HG03558 (cell line): ENCODE data around the gene SNRNP25.

Experiments
- ATAC-seq: cut with Tn5 transposase; IDR thresholded peaks from one replicate; pipeline ENCODE4 v1.9.1; 2021; ENCODE audit warnings: moderate number of reproducible peaks; ENCODE audit not compliant: unreplicated experiment; ENCODE audit errors: extremely low read depth

Gene SNRNP25

GRCh38 chr16:75580-76501, 22.2 kb downstream of the SNRNP25 start:
- no peak for ATAC-seq

GRCh38 chr16:76535-77272, 23.1 kb downstream of the SNRNP25 start:
- ATAC-seq, result no peak

- no peak for ATAC-seq
Measured at GRCh38 chr16:77273-77806, 23.7 kb downstream of the SNRNP25 start.

GRCh38 chr16:77807-78443, 24.3 kb downstream of the SNRNP25 start, which contains the start of gene MPG:
TSS of gene MPG (plus strand) at chr16:78225. CDS start at chr16:78310, 85 bp downstream.
- no peak for ATAC-seq

- ATAC-seq, result no peak
Measured at GRCh38 chr16:78444-79150, 25.0 kb downstream of the SNRNP25 start.

GRCh38 chr16:79151-80054, 25.8 kb downstream of the SNRNP25 start:
- ATAC-seq, result no peak

- ATAC-seq, result no peak
Measured at GRCh38 chr16:83060-83603, 29.5 kb downstream of the SNRNP25 start.

GRCh38 chr16:83781-84615, 30.4 kb downstream of the SNRNP25 start:
- ATAC-seq, result no peak

- peak; percentile 36 for ATAC-seq
Measured at GRCh38 chr16:84718-85406, 31.2 kb downstream of the SNRNP25 start.

GRCh38 chr16:85407-85782, 31.8 kb downstream of the SNRNP25 start:
- no peak for ATAC-seq

GRCh38 chr16:85865-86264, 32.2 kb downstream of the SNRNP25 start:
- ATAC-seq, result no peak

- no peak for ATAC-seq
Measured at GRCh38 chr16:86483-86952, 32.9 kb downstream of the SNRNP25 start.

- ATAC-seq, result no peak
Measured at GRCh38 chr16:88613-89012, 35.0 kb downstream of the SNRNP25 start.

GRCh38 chr16:89391-90302, 36.0 kb downstream of the SNRNP25 start:
- ATAC-seq, result no peak

- no peak for ATAC-seq
Measured at GRCh38 chr16:91484-91883, 37.9 kb downstream of the SNRNP25 start.
